ENCODE data around the gene FBXW9.

GRCh38 chr19:12664406-12665280 lies 31.8 kb downstream of the FBXW9 start:
- no peak for TF ChIP-seq CTCF (IDR thresholded peaks at IDR 0.05)
- no peak for TF ChIP-seq POLR2A (IDR thresholded peaks at IDR 0.05)
- TF ChIP-seq POLR2AphosphoS5 (IDR thresholded peaks at IDR 0.05): no peak
